GM21447 (cell line): ENCODE measurements around the gene MAP3K19.

Source experiments
- ATAC-seq: cut with Tn5 transposase; IDR thresholded peaks from one replicate; pipeline ENCODE4 v1.9.1; 2021; ENCODE audit not compliant: unreplicated experiment

MAP3K19 gene

GRCh38 chr2:134934641-134935040 lies 112.6 kb downstream of the MAP3K19 start:
- no peak for ATAC-seq

DNA sequence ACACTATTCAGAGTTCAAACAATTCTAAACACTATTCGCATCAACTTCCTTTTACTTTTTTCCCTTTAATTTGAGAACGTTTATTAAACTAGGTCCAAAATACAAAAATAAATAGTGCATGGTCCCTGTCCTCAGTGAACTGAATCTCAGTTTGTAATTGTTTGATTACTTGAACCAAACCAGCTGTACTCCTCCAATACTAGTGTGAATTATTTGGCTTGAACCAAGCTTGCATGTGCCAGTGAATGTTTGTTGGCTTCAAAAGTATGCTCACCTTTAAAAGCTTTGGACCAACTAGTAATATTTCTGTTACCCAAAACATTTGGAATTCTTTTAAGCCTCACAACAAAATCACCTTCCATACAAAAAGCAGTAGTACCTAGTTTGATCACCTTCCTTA lies 113.1 kb downstream of the MAP3K19 start:
- ATAC-seq, result no peak

DNA sequence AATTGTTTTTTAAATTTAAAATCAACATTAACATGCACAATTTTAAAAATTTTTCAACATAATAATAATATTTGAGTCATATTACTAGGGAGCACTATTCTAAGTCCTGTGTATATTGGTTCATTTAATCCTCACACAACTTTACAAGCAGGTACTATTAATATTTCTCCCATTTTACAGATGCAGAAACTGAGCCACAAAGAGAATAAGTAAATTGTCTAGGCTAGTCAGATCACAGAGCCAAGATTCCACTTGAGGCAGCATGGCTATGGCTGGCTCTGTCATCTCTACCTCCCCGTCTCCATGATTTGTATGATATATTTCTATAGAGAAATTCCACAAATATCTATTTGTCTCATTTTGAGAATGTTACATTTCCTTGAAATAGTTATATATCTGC lies 113.5 kb downstream of the MAP3K19 start:
- no peak for ATAC-seq

DNA sequence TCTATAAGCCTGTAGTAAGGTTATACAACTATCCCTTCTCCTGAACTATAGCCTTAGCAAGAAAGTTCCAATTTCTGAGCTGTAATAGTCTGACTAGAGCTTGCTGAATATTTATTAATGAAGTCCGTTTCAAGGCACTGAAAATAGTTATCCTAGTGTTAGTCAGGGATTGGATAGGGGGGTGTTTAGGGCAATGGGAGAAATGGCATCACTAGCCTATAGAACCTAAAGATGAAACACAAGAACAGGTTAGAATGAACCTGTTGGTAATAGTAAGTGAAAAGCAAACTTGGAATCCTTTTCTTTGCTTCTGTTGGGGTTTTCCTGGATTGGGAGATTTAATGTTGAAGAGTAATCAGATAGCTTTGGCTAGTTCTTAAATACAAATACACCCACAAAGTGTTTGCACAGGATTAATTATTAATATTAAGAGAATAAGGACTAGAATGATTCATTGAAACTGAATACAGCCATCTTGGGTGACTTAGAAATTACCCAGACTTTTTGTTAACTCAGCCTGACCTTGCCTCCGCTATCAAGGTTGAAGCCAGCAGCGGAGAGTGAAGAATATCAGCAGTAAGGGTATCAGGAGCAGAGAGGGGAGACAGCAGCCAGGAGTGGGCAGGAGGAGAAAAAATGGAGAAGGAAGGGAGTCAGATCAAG lies 114.3 kb downstream of the MAP3K19 start:
- no peak for ATAC-seq

- ATAC-seq, result no peak
Measured at GRCh38 chr2:134927195-134927594, 120.1 kb downstream of the MAP3K19 start.

DNA sequence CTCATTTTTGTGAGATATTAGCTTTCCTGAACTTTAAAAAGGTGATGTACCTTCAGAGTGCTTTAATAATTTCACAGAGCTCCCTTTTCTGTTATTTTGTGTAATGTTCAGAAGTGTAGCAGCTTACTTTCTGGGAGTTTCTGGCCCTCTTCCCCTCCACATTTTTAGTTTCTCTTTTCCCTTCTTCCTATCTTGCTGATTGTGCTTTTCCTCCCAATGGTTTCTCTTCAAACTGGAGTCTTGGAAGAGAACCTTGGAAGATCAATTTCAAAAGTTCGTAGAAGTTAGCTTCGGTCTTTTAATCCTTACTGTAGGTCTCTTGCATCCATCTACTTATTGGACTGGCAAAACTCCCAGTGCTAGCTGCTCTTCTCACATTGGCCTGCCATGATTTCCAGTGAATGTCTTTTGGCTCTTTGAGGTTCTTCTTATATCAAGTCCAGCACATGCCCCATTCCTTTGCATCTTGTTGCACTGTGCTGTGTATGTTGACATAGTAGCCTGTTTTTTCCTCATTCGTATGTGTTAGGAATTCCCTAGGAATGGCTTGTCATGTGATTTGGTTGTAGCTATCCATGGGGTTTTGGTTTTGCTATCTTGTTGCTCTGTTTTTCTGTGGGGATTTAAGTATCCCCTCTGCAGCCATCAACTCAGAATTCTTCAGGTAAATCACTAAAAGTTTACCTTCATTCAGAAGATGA lies 120.9 kb downstream of the MAP3K19 start:
- no peak for ATAC-seq

DNA sequence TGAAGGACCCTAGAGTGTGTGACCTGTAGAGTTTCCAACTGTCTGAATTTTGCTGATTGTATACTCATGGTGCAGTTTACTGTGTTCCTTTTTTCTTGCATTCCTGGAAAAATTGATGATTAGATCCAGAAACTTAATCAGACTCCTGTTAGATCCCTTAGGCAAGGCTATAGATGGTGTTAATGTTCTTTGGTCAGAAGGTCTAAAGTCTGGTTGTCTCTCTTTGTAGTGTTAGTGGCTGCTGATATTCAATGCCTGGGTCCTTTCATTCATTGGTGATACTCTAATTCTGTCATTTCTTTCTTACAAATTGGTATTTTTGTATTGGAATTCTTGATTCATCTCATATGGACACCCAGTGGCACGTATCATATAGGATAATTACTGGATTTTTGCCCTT lies 122.3 kb downstream of the MAP3K19 start:
- no peak for ATAC-seq

GRCh38 chr2:134919341-134920210 lies 127.7 kb downstream of the MAP3K19 start:
- no peak for ATAC-seq

- peak; percentile 77 for ATAC-seq
Measured at GRCh38 chr2:134918526-134919340, 128.5 kb downstream of the MAP3K19 start, which contains the start of gene CCNT2. Gene CCNT2 (plus strand): TSS chr2:134918822. CDS start chr2:134918855, 33 bp downstream.

GRCh38 chr2:134917888-134918525 lies 129.2 kb downstream of the MAP3K19 start:
- ATAC-seq, result peak; percentile 72

DNA sequence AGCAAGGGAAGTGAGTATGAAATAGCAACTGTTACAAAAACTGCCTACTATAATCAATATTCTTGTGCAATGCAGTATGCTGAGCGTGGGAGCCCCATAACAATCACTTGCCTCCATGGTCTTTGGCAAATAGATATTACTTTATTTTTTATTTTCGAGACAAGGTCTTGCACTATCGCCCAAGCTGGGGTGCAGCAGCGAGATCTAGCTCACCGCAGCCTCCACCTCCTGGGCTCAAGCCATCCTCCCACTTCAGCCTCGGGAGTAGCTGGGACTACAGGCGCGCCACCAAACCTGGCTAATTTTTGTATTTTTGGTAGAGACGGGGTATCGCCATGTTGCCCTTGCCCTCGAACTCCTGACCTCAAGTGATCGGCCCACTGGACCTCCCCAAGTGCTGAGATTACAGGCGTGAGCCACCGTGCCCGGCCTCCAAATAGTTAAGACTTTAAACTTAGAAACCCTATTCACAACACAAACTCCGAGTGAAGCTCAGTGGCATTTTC lies 129.8 kb downstream of the MAP3K19 start:
- peak; percentile 1 for ATAC-seq
